Colonic mucosa (tissue), 4 donors: ENCODE results near the gene SLC24A3. TPM values are rescaled to one million over a fixed set of nuclear protein-coding genes. Genes with fewer than 3 reads are reported as not detected.

ENCODE experiments used
- DNase-seq: peaks from one replicate; pipeline ENCODE4 v3.0.0-alpha.2; 2020
- H3K27ac ChIP-seq: fragments of 200-600 bp; one replicate; pipeline ENCODE4 v1.8.0; 2021
- H3K27me3 ChIP-seq: fragments of 200-600 bp; one replicate; pipeline ENCODE4 v1.8.0; 2021
- H3K36me3 ChIP-seq: fragments of 200-600 bp; one replicate; pipeline ENCODE4 v1.8.0; 2021
- H3K4me1 ChIP-seq: fragments of 200-600 bp; one replicate; pipeline ENCODE4 v1.8.0; 2021; ENCODE audit warnings: mild to moderate bottlenecking
- H3K4me3 ChIP-seq: fragments of 200-600 bp; one replicate; pipeline ENCODE4 v1.8.0; 2021
- H3K9ac ChIP-seq, 2 donors: one replicate each; pipeline ENCODE4 v1.7.0; 2013; ENCODE audit warnings: control low read depth in 2 of 2, low read depth in 2 of 2, low read length in 2 of 2
- H3K9me3 ChIP-seq: fragments of 200-600 bp; one replicate; pipeline ENCODE4 v1.8.0; 2021
- CTCF ChIP-seq: fragments of 200-600 bp; IDR thresholded peaks from one replicate; pipeline ENCODE4 v1.8.0; 2022; ENCODE audit warnings: antibody characterized with exemption, mild to moderate bottlenecking
- intact Hi-C: fragments of 100-400 bp; cut with DNase I; formaldehyde crosslinking; loops from one replicate; pipeline ENCODE4 v1.14.1; 2022
- total RNA-seq, 2 donors: library from RNA; stranded (reverse); fragmentation: NEBNext Ultra II Directional in 1 of 2; extraction: Animal tissue kit (Norgen Biotek cat#: 25700) in 1 of 2; gene quantifications; one replicate each; pipeline ENCODE4 v1.2.1, GENCODE V29; 2021
- donor health status: healthy.
- donor health status: DM: no; HTN: no; CAD: no.
- donor health status: DM: no; HTN: no; CAD: no.

SLC24A3 gene
- 1 to 10 TPM; 3.6 to 6.6 TPM for total RNA-seq

DNA sequence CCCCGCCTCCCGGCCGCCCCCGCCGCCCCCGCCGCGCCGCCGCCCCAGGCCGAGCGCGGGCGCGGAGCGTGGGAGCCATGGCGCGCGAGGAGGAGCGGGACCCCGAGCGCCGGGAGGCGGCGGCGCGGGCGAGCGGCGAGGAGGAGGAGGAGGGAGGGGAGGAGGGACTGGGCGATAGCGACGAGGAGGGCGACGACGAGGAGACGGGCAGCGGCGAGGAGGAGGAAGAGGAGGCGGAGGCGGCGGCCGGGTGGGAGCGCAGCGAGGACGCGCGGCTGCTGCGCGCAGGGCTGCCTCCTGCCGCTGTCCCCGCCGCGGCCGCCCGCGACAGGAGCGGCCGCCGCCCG is at the start of gene SLC24A3:
TSS of gene SLC24A3 (plus strand) at position 174 of the 347 bp plus-strand sequence.
- intact Hi-C loops: no loop called here
- no peak for TF ChIP-seq CTCF
- Histone ChIP-seq H3K4me3 (peak within 1 kb of the TSS; percentile 54), H3K4me1 (no peaks in the 10 kb centered on the region), H3K36me3 (no peaks in the 10 kb centered on the region), H3K27ac (peak within 1 kb of the TSS; percentile 57), H3K9me3 (no peaks in the 10 kb centered on the region), H3K27me3 (peaks cover 4% of the 10 kb centered on the region), H3K9ac (peak within 1 kb of the TSS; percentile 49 to 65)
- peak; percentile 45 for DNase-seq

- intact Hi-C loops: no loop called here
- no peaks in the 10 kb centered on the region for H3K4me1 ChIP-seq
- H3K9ac ChIP-seq: no peak overlapping the region
- H3K27ac ChIP-seq: no peak overlapping the region
- no peaks in the 10 kb centered on the region for H3K27me3 ChIP-seq
- no peaks in the 10 kb centered on the region for H3K36me3 ChIP-seq
- DNase-seq: no peak
- TF ChIP-seq CTCF: no peak
- no peak overlapping the region for H3K4me3 ChIP-seq
- no peaks in the 10 kb centered on the region for H3K9me3 ChIP-seq
These were observed 42.3 kb upstream of the SLC24A3 start for GRCh38 chr20:19170148-19170547.

GRCh38 chr20:19172637-19173036 is 39.8 kb upstream of the SLC24A3 start:
- Histone ChIP-seq H3K36me3 (no peaks in the 10 kb centered on the region), H3K9me3 (no peaks in the 10 kb centered on the region), H3K9ac (no peak overlapping the region), H3K4me3 (no peak overlapping the region), H3K4me1 (no peaks in the 10 kb centered on the region), H3K27me3 (no peaks in the 10 kb centered on the region), H3K27ac (no peak overlapping the region)
- no peak for DNase-seq
- no peak for TF ChIP-seq CTCF
- intact Hi-C loops: no loop called here

- no peaks in the 10 kb centered on the region for H3K4me1 ChIP-seq
These were observed 35.9 kb upstream of the SLC24A3 start for GRCh38 chr20:19176470-19177052.

DNA sequence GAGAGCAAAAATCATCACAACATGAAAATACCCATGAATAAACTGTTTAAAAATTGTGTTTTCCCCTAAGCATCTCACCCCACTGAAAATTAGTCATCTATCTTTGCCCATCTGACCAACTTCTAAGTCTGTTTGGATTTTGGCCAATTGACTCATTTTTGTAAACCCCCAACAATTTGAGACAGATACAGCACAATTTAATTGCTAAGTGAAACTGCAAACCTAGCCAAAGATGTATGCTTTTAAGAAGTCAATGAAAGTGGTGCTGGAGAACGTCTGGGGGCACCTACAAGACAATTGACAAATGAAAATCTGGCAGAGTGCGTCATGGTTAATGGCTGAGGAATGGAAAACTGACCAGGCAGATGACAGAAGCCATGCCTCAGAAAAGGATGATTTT is 30.9 kb upstream of the SLC24A3 start:
- H3K4me3 ChIP-seq: no peak overlapping the region
- no peaks in the 10 kb centered on the region for H3K27me3 ChIP-seq
- H3K9me3 ChIP-seq: no peaks in the 10 kb centered on the region
- intact Hi-C loops: loop anchor here (10.0 kb wide), 2 partner anchors 87 to 547 kb away; no protein-coding TSS in a partner anchor
- DNase-seq: no peak
- TF ChIP-seq CTCF: no peak
- H3K4me1 ChIP-seq: no peaks in the 10 kb centered on the region
- H3K27ac ChIP-seq: no peak overlapping the region
- H3K9ac ChIP-seq: no peak overlapping the region
- H3K36me3 ChIP-seq: no peaks in the 10 kb centered on the region

More at GRCh38 chr20:19176470-19177052, 35.9 kb upstream of the SLC24A3 start:
- no peak for DNase-seq
- Histone ChIP-seq H3K27ac (no peak overlapping the region), H3K9me3 (no peaks in the 10 kb centered on the region), H3K9ac (no peak overlapping the region), H3K27me3 (no peaks in the 10 kb centered on the region), H3K4me3 (no peak overlapping the region), H3K36me3 (no peaks in the 10 kb centered on the region)
- intact Hi-C loops: no loop called here
- TF ChIP-seq CTCF: no peak
